Measurements from ENCODE around the gene NDUFS5. TPM values are rescaled to one million over a fixed set of nuclear protein-coding genes. Genes with fewer than 3 reads are reported as not detected.
A peak's percentile ranks its signal among the peaks of the same experiment; 100 is the strongest.

NDUFS5 gene
- total RNA-seq, 2 donors from 2014 or later, result 229 to 270 TPM

DNA sequence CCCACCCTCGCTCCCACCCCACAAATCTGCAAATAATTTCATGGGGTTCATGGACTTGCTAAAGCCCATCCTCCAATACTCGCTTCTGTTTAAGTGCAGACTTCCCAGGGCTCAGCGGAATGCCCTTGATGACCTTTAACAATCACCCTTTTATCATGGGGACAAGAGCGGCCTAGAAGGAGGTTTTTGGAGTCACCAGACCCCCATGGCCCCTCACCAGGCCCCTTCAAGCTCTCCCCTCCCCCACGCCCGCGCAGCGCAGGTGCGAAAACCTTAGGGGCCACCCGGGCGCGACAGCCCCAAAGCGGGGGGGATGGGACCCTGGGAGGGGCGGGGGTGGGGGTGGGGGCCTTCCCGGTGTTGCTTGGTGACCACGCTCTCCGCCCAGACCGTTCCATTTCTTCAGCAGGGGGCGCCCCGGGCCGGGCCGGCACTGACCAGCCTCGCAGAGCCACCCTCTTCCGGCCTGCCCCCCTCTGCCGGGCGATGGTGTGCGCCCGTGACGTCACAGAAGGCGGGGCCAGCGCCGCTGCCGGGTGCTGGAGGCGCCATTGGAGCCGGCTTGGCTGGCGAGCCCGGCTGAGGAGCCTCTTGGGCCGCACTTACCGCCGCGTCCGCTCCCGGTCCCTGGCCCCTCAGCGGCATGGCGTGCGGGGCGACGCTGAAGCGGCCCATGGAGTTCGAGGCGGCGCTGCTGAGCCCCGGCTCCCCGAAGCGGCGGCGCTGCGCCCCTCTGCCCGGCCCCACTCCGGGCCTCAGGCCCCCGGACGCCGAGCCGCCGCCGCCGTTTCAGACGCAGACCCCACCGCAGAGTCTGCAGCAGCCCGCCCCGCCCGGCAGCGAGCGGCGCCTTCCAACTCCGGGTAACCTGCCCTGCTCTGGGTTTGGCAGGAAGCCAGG lies 35.2 kb upstream of the NDUFS5 start, which contains the start of gene AKIRIN1:
Gene AKIRIN1 (plus strand): TSS at position 539 of the 900 bp plus-strand sequence. CDS start 105 bp downstream, at position 644.
- Histone ChIP-seq H3K4me3 (peak within 1 kb of the TSS; percentile 97), H3K4me1 (no peaks in the 10 kb centered on the region), H3K27ac (peak within 1 kb of the TSS; percentile 94), H3K36me3 (no peaks in the 10 kb centered on the region), H3K9ac (ENCODE audit: low read depth in 2 of 2, low read length in 2 of 2) (peak within 1 kb of the TSS; percentile 64 to 97), H3K27me3 (no peaks in the 10 kb centered on the region), H3K9me3 (no peaks in the 10 kb centered on the region)
- intact Hi-C loops (cut with DNase I), result loop anchor here (10.0 kb wide), 1 partner anchor 116 kb away; the partner anchor contains the start of gene MYCBP
- peak; percentile 99 for DNase-seq
- TF ChIP-seq, protein P1, sequence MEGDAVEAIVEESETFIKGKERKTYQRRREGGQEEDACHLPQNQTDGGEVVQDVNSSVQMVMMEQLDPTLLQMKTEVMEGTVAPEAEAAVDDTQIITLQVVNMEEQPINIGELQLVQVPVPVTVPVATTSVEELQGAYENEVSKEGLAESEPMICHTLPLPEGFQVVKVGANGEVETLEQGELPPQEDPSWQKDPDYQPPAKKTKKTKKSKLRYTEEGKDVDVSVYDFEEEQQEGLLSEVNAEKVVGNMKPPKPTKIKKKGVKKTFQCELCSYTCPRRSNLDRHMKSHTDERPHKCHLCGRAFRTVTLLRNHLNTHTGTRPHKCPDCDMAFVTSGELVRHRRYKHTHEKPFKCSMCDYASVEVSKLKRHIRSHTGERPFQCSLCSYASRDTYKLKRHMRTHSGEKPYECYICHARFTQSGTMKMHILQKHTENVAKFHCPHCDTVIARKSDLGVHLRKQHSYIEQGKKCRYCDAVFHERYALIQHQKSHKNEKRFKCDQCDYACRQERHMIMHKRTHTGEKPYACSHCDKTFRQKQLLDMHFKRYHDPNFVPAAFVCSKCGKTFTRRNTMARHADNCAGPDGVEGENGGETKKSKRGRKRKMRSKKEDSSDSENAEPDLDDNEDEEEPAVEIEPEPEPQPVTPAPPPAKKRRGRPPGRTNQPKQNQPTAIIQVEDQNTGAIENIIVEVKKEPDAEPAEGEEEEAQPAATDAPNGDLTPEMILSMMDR (IDR thresholded peaks at IDR 0.05), result no peak

DNA sequence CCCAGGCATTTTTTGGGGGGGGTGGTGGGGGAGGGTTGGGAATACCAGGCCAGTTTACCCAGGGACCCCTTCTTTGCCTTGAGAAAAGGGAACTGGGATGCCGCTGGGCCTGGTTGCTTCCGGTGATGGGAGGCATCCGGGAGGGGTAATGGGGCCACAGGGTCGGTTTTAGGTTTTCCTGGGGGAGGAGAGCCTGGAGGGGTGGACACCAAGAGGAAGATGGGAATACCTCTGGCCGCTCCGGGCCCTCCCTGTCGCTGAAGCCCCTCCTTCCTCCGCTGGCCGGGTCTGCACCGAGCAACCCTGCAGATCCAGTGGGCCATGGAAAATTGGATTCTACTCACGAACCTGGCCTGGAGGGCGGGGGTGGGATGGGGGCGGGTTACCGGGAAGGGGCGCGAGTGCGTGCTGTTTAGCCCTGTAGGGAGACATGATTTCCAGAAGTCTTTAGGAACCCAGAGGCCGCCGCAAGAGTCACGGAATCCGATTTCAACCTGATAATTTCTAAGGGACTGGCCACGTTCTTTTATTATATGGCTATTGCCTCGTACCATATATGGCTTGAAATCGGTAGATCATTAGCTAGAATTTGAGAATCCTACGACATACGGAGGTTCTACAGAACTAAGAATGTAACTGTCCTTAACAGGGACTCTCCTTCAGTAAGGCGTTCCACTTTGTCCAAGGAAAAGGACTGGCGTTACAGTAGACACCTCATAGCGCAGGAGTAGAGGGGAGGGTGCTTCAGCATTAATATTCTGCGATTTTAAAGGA lies 34.3 kb upstream of the NDUFS5 start:
- DNase-seq, result peak; percentile 53
- Histone ChIP-seq H3K27ac (peak overlapping the region; percentile 94), H3K9me3 (no peaks in the 10 kb centered on the region), H3K27me3 (no peaks in the 10 kb centered on the region), H3K9ac (ENCODE audit: low read depth in 2 of 2, low read length in 2 of 2) (peak overlapping the region; percentile 64 to 97), H3K36me3 (no peaks in the 10 kb centered on the region), H3K4me3 (peak overlapping the region; percentile 97), H3K4me1 (no peaks in the 10 kb centered on the region)
- TF ChIP-seq, protein P1 (IDR thresholded peaks at IDR 0.05), result no peak
- intact Hi-C loops (cut with DNase I), result loop anchor here (10.0 kb wide), 1 partner anchor 117 kb away; the partner anchor contains the start of gene MYCBP

DNA sequence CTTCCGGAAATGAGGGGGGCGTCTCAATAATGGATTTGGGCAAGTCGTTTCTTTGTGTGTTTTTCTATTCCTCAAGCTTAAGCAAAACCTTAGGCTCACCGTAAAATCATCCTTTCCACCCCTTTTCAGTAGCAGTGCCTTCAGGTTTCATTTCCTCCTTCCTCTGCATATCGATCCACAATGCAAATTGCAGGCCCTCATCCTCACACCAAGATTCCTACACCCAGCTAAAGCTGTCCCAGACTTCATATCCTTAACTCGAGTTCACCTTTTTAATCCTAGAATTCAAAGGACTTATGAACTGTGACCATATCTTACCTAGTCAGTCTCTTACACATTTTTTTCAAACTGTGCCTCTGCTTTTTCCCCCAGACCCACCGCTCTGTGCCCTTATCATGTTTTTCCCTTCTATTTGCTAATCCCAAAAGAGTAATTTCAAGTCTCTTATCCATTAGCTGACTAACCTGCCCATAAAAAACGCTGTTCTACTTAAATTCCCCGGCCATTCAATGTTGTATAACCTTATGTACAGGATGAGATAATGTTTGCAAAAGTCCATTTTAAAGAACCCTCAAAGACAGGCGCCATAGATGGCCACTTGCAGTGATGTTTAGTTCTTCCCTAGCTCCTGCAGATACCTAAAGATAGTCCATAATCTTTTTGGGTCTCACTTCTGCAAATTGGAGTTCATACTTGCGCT lies 33.6 kb upstream of the NDUFS5 start:
- intact Hi-C loops (cut with DNase I), result loop anchor here (10.0 kb wide), 1 partner anchor 118 kb away; the partner anchor contains the start of gene MYCBP
- H3K36me3 ChIP-seq, result no peaks in the 10 kb centered on the region
- H3K27me3 ChIP-seq, result no peaks in the 10 kb centered on the region
- H3K9ac ChIP-seq (ENCODE audit: low read depth in 2 of 2, low read length in 2 of 2), result peak overlapping the region; percentile 64 to 97
- TF ChIP-seq, protein P1 (IDR thresholded peaks at IDR 0.05), result no peak
- no peaks in the 10 kb centered on the region for H3K9me3 ChIP-seq
- H3K27ac ChIP-seq, result peak overlapping the region; percentile 94
- no peak for DNase-seq
- no peaks in the 10 kb centered on the region for H3K4me1 ChIP-seq
- peak overlapping the region; percentile 97 for H3K4me3 ChIP-seq

GRCh38 chr1:38994196-38994595 lies 32.0 kb upstream of the NDUFS5 start:
- H3K4me1 ChIP-seq, result no peaks in the 10 kb centered on the region
- intact Hi-C loops (cut with DNase I), result loop anchor here (10.0 kb wide), 1 partner anchor 119 kb away; the partner anchor contains the start of gene MYCBP
- TF ChIP-seq, protein P1 (IDR thresholded peaks at IDR 0.05), result no peak

More at GRCh38 chr1:38994196-38994595, 32.0 kb upstream of the NDUFS5 start:
- no peak overlapping the region for H3K9ac ChIP-seq (ENCODE audit: low read depth in 2 of 2, low read length in 2 of 2)
- H3K27ac ChIP-seq, result no peak overlapping the region
- no peak for DNase-seq
- H3K9me3 ChIP-seq, result no peaks in the 10 kb centered on the region
- H3K36me3 ChIP-seq, result no peaks in the 10 kb centered on the region
- no peaks in the 10 kb centered on the region for H3K27me3 ChIP-seq
- H3K4me3 ChIP-seq, result no peak overlapping the region

All from colonic mucosa (tissue), 4 donors.